Sigmoid colon (tissue), 7 donors: ENCODE data around the gene SLC23A3. TPM values are rescaled to one million over a fixed set of nuclear protein-coding genes. Genes with fewer than 3 reads are reported as not detected.

Experiments
- DNase-seq: peaks from one replicate; pipeline ENCODE4 v3.0.0-alpha.2; 2019
- H3K27ac ChIP-seq, 4 donors: fragments of 200-600 bp; sonication (generic); one replicate each; pipeline ENCODE4 v1.5.1; 2016 to 2019; ENCODE audit warnings: mild to moderate bottlenecking in 1 of 4
- H3K27me3 ChIP-seq, 3 donors: fragments of 200-600 bp; sonication (generic); one replicate each; pipeline ENCODE4 v1.5.1; 2019; ENCODE audit warnings: mild to moderate bottlenecking in 1 of 3
- H3K36me3 ChIP-seq, 4 donors: fragments of 200-600 bp; sonication (generic); one replicate each; pipeline ENCODE4 v1.5.1; 2016 to 2019
- H3K4me1 ChIP-seq, 4 donors: fragments of 200-600 bp; sonication (generic); one replicate each; pipeline ENCODE4 v1.5.1; 2017 to 2019
- H3K4me3 ChIP-seq, 4 donors: fragments of 200-600 bp; sonication (generic); one replicate each; pipeline ENCODE4 v1.5.1; 2017 to 2019; ENCODE audit warnings: mild to moderate bottlenecking in 2 of 4, moderate library complexity in 1 of 4
- H3K9me3 ChIP-seq, 4 donors: fragments of 200-600 bp in 3 of 4; sonication (generic) in 3 of 4; one replicate each; pipeline versions ENCODE4 v1.5.1 to v1.6.1; 2013 to 2019
- CTCF ChIP-seq, 4 experiments: fragments of 450-650 bp in 3 of 4; fragments of 200-600 bp in 1 of 4; IDR thresholded peaks; one replicate each; pipeline ENCODE4 v1.5.1; 2016 to 2019; ENCODE audit warnings: antibody characterized with exemption in 4 of 4, mild to moderate bottlenecking in 3 of 4, moderate library complexity in 2 of 4
- EP300 ChIP-seq, 4 donors: sonication (generic); formaldehyde crosslinking; IDR thresholded peaks; one replicate each; pipeline ENCODE4 v1.6.1; 2017; ENCODE audit warnings: antibody characterized with exemption in 4 of 4
- POLR2A ChIP-seq, 2 donors: fragments of 450-650 bp; IDR thresholded peaks; one replicate each; pipeline ENCODE4 v1.6.1; 2016; ENCODE audit warnings: antibody characterized with exemption in 2 of 2, mild to moderate bottlenecking in 2 of 2, moderate library complexity in 2 of 2
- POLR2AphosphoS5 ChIP-seq, 4 donors: sonication (generic); formaldehyde crosslinking; IDR thresholded peaks; one replicate each; pipeline ENCODE4 v1.6.1; 2017; ENCODE audit warnings: antibody characterized with exemption in 4 of 4
- WGBS, 2 donors: extraction: QIAGEN DNeasy Blood & Tissue Kit; methylation state at CpG; one replicate each; pipeline ENCODE4 v1.1.7; 2013; 5-methylcytosine and 5-hydroxymethylcytosine counted together
- intact Hi-C: fragments of 100-400 bp; cut with DNase I; formaldehyde crosslinking; loops from one replicate; pipeline ENCODE4 v1.15.1; 2023
- polyA plus RNA-seq, 3 donors: library from polyadenylated mRNA; stranded (reverse); fragments of 200-250 nt; gene quantifications; one replicate each; pipeline ENCODE4 v1.2.3, GENCODE V29; 2013
- total RNA-seq, 4 donors: library from RNA; depleted of rRNA; stranded (reverse); fragments of >200 nt; gene quantifications; one replicate each; pipeline ENCODE4 v1.1.0, GENCODE V29; 2016
- donor health status: healthy with polysubstance abuse.
- donor health status: Bipolar disorder and iron deficiency.
- donor health status: healthy.

The SLC23A3 gene
- total and polyA plus RNA-seq, 7 donors, result 0.14 to 6.5 (median 0.99) TPM

- DNase-seq, result peak; percentile 50
- Histone ChIP-seq H3K27me3 (no peaks in the 10 kb centered on the region), H3K36me3 (peaks cover 9 to 54% (median 44%) of the 10 kb centered on the region in 4 donors)
Measured at GRCh38 chr2:219213486-219214071, 43.8 kb upstream of the SLC23A3 start.

DNA sequence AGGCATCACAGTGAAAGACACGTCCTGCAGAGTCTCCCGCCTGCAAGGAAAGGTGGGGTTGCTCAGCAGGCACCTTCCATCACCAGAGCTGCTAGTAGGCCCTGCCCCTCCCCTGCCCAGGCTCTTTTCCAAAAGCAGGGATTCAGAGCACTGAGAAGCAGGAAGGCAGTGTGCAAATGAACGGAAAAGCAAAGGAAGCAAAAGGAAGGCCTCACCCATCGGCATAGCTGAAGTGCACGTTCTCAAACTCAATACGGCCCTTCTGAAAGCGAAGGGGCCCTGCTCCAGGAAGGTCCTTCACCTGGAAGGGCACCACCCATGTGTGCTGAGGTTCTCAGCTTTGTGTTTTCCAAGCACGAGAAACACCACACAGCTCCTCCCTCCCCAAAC, 43.2 kb upstream of the SLC23A3 start:
- DNase-seq, result no peak
- no peaks in the 10 kb centered on the region for H3K9me3 ChIP-seq
- H3K27ac ChIP-seq, result no peak overlapping the region
- TF ChIP-seq POLR2A (IDR thresholded peaks at IDR 0.05), result no peak
- no peak for TF ChIP-seq EP300 (IDR thresholded peaks at IDR 0.05)
- TF ChIP-seq CTCF (IDR thresholded peaks at IDR 0.05), result no peak
- TF ChIP-seq POLR2AphosphoS5 (IDR thresholded peaks at IDR 0.05), result no peak
- intact Hi-C loops, result no loop called here
- 93% methylated on average over 8 of the region's 8 CpGs for WGBS, 2 donors
- peaks cover 9 to 59% (median 45%) of the 10 kb centered on the region in 4 donors for H3K36me3 ChIP-seq
- no peak overlapping the region for H3K4me3 ChIP-seq
- no peaks in the 10 kb centered on the region for H3K27me3 ChIP-seq
- peaks cover 0 to 24% (median 16%) of the 10 kb centered on the region in 4 donors for H3K4me1 ChIP-seq

More at GRCh38 chr2:219213486-219214071, 43.8 kb upstream of the SLC23A3 start:
- no peak overlapping the region for H3K27ac ChIP-seq
- H3K4me3 ChIP-seq, result no peak overlapping the region
- intact Hi-C loops, result no loop called here
- peaks cover 0 to 24% (median 17%) of the 10 kb centered on the region in 4 donors for H3K4me1 ChIP-seq
- H3K9me3 ChIP-seq, result no peaks in the 10 kb centered on the region
- WGBS, 2 donors, result 97% methylated on average over 10 of the region's 10 CpGs
- TF ChIP-seq CTCF (IDR thresholded peaks at IDR 0.05) (no peak), POLR2A (IDR thresholded peaks at IDR 0.05) (no peak), EP300 (IDR thresholded peaks at IDR 0.05) (no peak), POLR2AphosphoS5 (IDR thresholded peaks at IDR 0.05) (no peak)

DNA sequence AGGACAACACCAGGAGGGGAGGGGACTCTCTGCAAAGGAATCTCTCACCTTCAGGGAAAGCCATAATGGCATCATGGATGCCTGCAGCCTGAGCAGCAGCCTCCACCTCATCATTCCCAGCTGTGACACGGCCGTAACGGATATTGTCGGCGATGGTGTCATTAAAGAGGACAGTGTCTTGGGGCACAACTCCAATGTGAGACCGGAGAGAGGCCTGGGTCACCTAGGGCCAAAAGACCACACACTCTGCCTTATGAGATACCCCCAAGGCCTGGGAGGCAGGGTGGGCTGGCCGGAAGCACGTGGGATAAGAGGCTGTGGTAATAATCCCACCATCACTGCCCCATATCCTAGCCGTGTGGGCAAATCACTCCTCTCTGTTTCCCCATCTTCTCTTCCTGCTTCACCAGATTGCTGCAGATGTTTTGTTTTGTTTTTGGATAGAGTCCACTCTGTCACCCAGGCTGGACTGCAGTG, 41.1 kb upstream of the SLC23A3 start:
- no peak for TF ChIP-seq EP300 (IDR thresholded peaks at IDR 0.05)
- TF ChIP-seq POLR2A (IDR thresholded peaks at IDR 0.05), result no peak
- no peak for TF ChIP-seq CTCF (IDR thresholded peaks at IDR 0.05)
- TF ChIP-seq POLR2AphosphoS5 (IDR thresholded peaks at IDR 0.05), result no peak
- Histone ChIP-seq H3K4me3 (no peak overlapping the region), H3K4me1 (peaks cover 0 to 20% (median 18%) of the 10 kb centered on the region in 4 donors), H3K27ac (no peak overlapping the region), H3K27me3 (no peaks in the 10 kb centered on the region), H3K9me3 (no peaks in the 10 kb centered on the region), H3K36me3 (peaks cover 9 to 63% (median 44%) of the 10 kb centered on the region in 4 donors)
- intact Hi-C loops, result no loop called here
- no peak for DNase-seq
- 90 to 93% methylated on average over 9 of the region's 9 CpGs for WGBS, 2 donors

- TF ChIP-seq CTCF (IDR thresholded peaks at IDR 0.05) (no peak), POLR2AphosphoS5 (IDR thresholded peaks at IDR 0.05) (no peak), POLR2A (IDR thresholded peaks at IDR 0.05) (no peak), EP300 (IDR thresholded peaks at IDR 0.05) (no peak)
- 95 to 96% methylated on average over 24 of the region's 24 CpGs for WGBS, 2 donors
- peaks cover 0 to 22% (median 19%) of the 10 kb centered on the region in 4 donors for H3K4me1 ChIP-seq
- intact Hi-C loops, result no loop called here
- peak; percentile 60 for DNase-seq
- no peaks in the 10 kb centered on the region for H3K9me3 ChIP-seq
- peaks cover 9 to 63% (median 41%) of the 10 kb centered on the region in 4 donors for H3K36me3 ChIP-seq
- no peak overlapping the region for H3K4me3 ChIP-seq
- H3K27ac ChIP-seq, result no peak overlapping the region
- no peaks in the 10 kb centered on the region for H3K27me3 ChIP-seq
Measured at GRCh38 chr2:219210196-219210885, 40.5 kb upstream of the SLC23A3 start.
